CD4-positive, alpha-beta T cell treated with Interleukin-21 for 1 hour (primary cell): ENCODE measurements around the gene SCN5A.

ENCODE experiments used
- DNase-seq: peaks from one replicate; pipeline ENCODE4 v3.0.0-alpha.2; 2020

The SCN5A gene

DNA sequence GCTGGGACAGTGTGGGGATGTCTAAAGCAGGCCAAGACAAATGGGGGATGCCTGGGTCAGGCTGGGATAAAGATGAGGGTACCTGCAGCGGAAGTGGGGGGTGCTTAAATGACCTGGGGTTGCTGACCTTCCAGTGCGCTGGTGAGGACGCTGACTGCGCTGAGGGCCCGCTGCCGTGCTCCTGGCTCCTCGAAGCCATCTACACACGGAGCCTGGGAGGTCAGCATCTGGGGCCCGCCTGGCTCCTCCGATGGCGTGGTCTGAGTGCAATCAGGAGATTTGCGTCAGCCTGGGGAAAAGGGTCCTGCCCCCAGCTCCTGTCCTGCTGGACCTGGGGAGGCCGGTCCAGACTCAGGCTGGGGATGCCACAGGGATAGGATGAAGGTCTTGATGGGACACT is 50.7 kb downstream of the SCN5A start:
- DNase-seq, result no peak

DNA sequence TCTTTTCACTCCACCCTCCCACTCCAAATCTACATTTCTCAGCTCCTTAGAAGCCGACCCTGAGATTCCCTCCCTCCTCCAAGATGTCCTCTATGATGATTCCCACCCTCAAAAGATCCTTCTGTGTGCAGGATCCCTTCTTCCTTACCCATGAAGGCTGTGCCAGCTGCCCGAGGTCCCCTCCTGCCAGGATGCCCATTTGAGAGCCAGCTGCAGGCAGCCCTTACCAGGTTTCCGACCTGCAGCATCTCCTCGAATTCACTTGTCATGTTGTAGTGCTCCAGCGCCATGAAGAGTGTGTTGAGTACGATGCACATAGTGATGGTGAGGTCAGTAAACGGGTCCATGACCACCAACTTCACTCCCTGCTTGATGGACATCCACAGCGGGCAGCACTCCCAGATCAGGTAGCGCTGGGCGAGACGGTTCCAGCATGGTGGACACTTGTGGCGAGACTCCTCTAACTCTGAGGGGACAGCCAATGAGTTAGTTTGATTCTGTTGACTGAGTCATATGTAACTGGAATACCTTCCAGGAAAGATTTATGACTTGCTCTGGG is 51.9 kb downstream of the SCN5A start:
- DNase-seq, result no peak

DNA sequence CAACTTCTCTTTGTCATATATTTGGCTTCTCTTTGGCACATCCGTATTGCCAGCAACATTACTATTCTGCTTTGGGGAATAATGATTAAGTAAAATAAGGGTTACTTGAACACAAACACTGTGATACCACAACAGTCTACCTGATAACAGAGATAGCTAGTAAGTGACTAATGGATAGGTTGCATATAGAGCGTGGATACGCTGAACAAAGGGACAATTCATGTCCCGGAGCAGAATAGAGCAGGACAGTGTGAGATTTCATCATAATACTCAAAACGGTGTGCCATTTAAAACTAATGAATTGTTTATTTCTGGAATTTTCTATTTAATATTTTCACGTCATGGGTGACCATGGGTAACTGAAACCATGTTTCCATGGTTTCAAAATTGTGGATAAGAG is 54.1 kb downstream of the SCN5A start:
- no peak for DNase-seq

DNA sequence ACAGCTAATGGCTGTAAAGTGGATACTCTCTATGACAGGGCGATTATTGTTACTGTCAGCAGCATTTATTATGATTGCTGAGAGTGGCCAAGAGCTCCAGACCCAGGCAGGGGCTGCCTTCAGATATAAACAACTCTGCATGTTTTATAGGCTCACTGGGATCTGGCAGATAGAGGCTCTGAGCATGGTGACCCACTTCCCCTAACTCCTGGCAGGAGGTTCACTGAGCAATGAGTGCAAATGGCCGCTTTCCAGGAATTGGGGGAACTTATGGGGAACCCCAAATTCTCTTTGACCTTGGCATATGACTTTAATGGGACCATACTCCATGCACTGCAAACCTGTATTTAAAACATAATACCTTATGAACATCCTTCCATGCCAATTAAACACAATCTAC is 59.0 kb downstream of the SCN5A start:
- DNase-seq, result no peak

DNA sequence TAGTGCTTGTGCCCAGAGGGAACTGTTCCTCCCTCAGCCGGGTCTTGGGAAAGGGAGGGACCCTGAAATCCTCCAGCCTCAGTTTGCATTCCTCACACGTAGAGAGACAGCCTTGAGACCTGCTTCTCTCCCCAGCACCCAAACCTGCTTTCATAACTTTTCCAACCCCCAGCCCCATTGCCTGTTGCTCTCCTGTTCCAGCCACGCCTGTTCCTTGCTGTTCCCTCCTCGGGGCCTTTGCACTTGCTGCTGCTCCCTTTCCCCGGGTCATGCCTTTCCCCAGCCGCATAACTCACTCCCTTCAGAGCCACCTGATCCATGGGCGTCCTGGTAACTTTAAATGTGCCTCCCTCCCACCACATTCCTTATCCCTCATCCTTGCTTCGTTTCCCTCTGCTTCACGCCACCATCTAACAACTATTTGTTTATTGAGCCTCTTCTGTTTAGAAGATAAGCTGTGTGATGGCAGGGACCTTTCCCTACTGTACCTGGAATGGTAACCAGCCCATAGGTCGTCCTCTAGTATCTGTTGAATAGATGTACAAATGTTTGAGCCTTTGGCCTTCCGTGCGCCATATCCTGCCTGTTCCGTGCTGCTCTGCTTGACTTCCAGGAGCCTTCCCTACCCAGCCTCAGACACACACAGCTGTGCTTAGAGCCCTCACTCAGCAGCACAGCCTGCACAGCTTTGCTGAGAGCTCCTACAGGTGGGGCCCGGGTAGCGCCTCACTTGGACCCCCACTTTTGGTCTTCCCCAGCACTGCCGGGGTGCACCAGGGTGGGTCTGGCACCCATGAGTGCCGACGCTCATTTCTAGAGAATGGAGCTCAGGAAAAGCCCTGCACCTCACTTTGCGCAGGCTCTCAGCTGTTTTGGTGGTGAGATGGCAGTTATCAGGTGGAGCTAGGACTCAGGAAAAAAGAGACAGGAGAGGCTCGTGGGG is 60.2 kb downstream of the SCN5A start:
- no peak for DNase-seq

DNA sequence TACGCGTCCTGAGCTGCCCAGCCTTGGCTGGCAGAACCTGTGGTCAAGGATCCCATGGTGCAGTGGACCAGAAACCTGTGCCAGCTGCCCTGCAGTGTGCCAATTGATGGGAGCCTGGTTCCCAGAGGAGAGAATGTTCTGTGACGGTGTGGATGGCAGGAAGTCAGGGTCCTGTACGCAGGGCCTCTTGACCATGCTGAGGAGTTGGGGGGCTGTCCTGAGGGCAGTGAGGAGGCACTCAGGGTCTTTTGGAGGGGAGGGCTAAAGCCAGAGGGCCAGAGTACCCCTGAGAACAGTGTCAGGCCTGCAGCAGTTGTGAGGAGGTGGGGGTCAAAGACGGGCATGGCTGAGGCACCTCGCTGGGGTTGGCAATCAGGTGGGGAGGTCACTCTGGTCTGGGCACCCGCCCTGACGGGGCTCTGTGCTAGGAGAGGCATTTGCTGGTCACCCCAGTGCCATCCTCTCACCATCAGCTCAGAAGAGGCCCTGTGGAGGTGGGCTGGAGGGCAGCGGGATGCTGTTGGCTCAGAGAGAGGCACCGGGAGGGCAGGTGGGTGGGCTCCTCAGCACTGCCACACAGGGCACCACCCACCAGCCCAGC is 61.0 kb downstream of the SCN5A start:
- no peak for DNase-seq

DNA sequence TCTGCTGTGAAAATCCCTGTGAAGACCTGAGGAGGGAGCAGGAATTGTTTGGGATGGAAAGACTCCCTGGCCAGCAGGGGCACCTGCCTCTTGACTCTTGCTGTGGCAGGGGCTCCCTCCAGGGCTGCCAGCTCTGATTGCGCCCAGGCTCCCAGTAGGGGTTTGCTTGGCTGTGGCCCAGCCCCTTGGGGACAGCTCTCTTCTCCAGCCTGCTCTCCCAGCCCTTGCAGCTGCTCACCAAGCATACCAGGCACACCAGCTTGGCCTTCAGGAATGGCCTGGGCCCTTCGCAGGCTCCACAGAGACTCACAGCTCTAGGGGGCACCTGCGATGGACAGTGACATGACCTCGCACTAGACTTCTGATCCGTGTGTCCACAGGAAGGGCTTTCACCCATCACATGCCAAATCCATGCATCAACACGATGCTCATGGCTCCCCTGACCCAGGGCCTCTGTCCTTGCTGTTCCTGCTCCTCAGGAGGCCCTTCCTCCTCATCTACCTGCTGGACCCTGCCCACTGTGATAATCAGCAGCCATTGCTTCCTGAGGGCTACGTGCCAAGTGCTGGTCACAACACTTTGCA is 61.8 kb downstream of the SCN5A start:
- DNase-seq, result no peak

DNA sequence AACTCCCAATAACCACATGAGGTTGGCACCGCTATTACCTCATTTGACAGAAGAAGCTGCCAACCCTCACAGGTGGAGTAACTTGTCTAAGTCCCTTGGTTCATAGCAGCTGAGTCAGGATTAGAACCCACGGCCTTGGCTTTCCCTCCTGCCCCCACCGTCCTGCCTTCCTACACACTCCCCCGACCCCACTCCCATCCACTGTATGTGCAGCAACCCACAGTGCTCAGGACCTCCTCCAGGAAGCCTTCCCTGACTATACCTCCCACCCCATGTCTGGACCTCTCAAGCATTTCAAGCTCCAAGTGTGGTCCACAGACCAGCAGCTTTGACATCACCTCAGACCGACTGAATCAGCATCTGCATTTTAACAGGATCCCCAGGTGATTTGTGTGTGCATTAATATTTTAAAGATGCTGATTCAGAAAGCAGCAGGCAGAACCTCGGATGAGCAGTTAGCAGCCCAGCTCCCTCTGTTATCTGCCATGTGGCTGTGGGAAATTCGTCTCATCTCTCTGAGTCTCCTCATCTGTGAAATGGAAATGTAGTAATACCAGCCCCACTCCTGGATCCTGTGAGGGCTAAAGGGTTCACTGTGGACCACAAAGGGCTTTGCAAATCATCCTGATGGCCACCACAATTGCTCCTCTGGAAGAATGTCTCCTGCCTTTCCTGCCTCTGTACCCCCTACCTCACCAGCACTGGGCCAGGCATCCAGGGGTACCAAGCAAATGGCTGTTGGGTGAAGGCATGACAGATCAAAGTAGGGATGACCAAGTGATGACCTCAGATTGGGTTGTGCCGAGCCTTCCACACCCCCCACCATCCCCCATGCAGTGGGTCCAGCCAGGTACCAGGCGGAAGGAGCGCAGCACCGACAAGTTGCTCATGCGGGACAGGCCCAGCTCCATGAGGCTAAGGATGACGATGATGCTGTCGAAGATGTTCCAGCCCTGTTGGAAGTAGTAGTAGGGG is 62.7 kb downstream of the SCN5A start:
- DNase-seq, result no peak

DNA sequence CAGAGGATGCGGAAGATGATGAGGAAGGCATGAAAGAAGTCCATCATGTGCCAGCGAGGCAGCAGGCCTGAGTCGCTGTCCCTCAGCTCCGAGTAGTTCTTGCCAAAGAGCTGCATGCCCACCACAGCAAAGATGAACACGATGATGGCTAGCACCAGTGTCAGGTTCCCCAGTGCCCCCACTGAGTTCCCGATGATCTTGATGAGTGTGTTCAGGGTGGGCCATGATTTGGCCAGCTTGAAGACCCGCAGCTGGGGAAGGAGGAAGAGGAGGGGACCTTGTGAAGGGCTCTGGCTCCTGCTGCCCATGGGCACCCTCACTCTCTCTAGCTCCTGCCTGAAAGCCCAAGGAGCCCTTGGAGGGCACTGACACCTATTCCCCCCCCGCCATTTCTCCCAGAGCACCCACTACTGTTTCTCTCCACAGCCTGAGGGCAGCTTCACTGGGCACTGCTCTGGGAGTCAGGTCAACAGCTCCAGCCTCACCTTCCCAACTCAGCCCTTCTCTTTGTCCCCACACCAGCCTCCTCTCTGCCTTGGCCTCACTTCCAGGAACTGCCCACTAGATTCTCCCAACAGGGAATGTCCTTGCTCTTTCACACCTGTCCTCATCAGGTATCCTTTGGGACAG is 63.6 kb downstream of the SCN5A start:
- no peak for DNase-seq

DNA sequence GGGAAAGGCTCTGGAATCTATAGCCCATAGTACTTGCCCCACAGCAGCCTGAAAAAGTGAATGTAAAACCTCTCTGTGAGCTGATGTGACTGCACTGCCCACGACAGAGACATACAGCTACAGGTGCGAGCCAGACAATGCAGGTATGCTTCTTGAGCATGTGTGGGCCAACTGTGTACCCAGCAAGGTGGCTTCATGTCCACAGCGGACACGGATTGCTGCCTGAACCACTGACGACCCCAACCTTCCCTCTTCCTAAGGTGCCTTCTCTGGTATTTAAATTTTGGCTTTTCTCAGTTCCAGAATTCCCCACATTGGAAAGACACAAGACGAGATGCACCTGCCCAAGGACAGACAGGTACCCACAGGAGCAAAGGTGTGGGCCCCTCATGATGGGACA is 65.8 kb downstream of the SCN5A start:
- no peak for DNase-seq

DNA sequence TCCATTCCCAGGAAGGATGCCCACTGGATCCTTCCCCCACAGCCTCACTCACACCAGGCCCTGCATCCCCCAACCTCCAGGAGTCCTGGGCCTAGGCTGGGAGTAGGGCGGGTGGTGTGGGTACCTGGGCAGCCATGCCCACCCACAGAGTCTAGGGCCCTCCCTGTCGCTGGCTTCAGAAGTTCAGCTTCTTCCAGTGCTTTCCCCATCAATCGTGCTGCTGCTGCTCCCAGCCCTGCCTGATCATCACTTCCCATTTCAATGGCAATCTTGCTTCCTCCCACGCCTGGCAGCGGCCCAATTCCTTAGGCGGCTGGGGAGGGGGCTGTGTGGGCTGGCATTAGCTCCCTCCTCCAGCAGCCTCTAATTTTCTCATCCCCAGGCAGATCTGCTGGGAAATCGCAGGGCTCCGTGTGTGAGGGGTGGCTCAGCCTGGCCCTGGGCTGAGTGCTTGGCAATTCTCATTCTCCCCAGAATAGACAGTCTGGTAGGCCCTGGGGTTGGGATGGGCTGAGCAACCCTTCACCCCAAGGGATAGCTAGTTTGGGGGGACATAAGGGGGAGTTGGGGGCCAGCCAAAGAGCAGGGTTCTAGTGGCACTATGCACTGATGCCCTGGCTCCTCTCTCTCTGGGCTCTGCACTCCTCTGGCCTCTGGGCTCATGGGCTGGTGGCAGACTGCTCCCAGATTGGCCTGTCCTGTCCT is 66.4 kb downstream of the SCN5A start:
- no peak for DNase-seq

DNA sequence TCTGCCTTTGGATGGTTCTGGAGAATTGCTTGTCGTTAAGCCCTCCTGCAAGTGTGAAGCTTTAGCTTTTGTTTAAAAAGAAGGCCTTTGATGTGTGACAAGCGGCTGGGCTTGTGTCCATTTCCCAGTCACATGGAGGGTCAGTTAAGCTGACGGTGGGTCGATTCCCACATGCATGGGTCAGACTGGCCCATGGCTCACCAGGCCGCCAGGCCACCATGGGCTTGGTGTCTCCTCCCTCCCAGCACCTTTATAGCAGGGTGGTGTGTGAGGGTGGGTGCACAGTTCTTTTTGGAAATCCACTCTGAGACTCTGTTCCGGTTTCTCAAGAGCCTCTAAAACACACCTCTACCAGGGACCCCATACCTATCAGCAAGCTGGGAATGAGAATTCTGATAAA is 67.2 kb downstream of the SCN5A start:
- no peak for DNase-seq

DNA sequence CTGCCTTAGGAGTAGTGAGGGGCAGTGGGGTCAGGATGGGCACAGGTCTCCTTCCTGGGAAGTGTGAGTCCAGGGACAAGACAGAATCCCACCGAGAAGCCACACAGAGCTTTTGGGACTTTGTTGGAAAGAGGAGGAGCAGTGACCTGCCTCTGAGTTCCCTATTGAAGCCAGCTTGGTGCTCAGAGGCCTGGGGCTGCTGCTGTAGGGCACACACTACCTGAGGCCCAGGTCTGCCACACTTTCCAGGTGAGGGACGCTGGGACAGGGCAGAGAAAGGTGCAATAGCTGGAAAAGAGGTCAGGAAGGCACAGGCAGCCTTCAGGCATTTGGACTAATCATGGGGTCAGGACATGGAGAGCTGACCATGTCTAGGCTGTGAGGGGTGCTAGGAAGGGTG is 67.7 kb downstream of the SCN5A start:
- DNase-seq, result no peak

DNA sequence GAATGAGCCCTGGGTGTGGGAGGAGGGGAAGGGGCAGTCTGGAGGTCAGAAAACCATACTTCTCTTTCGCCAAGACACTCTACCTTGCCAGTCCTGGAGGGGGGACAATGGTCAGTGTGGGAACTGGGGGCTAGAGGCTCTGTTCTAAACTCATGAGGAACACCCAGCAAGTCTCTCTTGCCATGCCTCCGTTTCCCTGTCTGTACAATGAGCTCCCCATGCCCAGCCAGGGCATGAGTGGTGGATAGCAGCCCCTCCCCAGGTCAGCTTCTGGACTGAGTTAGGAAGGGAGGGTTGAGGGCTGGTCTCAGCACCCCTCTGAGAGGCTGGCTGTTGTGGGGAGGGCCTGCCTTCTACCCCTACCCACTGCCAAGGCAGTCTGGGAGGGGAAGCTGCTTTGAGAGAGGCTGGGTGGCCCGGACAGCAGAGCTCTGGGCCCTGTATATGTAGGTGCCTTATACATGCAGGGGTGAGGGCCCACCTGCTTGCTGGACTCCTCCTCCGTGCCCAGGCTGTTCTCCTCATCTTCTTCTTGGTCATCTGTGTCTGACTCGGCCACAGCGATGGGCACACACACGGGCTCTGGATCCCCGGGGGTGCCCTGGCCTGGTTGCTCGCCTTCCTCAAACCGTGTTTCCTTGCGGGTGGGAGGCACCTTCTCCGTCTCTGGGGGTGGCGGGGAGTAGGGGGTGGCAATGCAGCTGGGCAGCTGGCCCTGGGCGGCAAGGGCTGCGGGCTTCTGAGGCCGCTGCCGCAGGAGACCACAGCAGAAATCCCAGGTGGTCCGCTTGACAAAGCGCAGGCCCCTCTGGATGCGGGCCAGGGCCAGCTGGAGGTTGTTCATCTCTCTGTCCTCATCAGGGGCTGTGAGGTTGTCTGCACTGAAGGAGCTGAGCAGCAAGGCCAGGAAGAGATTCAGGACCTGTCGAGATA is 68.8 kb downstream of the SCN5A start:
- DNase-seq, result no peak

DNA sequence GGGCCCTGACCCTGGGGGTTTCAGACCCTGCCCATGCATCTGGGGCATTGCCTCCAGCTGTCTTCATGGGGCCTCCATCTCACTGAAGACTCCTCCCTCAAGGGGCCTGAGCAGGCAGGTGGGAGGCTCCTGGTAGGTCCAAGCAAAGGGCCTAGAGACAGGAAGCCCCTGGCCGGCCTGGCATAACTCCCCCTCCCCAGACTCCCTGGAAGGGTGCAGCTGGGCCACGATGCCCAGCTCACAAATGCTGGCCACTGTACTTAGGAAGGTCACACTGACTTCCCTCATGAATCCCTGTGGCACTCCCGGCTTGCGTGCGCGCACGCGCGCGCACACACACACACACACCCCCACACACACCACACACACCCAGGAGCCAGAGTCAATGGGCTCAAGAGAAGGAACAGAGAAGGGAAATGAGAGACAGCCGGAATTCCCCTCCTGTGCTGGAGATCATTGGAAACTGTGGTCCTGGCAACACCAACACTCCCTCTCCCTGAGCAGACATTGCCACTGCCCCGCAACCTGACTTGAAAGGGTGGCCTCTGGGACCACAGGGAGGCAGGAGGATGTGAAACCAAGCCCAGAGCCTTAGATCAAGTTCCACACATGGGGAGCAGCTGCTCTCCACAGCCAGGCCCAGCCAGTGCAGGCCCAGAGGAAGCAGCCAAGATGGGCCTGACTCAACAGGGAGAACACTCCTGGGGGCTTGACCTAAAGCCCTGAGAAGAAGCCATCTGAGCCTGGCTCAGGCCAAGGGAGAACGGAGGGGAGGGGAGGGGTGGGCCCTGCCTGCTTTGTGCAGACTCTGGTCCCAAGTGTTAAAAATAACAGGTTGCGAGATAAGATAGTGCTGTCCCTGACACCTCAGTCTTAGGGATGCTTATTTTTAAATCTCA is 69.7 kb downstream of the SCN5A start:
- peak; percentile 4 for DNase-seq

DNA sequence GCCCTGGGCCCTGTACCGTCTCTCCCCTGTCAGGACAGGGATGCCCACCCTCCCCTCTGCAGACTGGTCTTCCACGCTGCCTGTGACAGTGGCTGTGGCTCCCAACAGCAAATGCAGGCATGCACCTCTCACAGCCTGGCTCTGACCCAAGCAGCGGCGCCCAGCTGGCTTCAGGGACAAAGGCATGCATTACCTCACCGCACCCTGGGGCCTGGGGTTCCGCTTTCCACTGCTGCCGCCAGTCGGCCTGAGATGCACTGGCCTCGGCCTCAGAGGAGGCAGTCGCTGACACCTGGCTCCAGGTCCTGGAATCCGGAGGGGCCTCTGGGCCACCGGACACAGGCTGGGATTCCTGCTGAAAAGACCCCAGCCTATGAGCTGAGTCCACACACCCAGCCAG is 70.3 kb downstream of the SCN5A start:
- no peak for DNase-seq

DNA sequence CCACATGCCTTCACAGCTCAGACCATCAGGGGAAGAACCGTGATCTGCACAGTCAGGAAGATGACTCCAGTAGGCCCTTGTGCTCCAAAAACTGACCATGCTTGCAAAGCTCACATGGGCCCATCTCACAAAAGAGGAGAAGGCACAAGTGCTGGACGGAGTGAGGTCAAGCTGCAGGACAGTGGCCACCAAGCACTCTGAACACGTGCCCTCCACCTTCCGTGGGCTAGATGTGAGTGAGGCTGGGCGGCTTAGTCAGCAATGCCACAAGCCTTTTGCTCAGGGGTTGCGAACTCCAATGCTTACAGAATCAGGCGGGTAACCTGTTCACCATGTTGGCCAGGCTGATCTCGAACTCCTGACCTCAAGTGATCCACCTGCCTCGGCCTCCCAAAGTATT is 70.9 kb downstream of the SCN5A start:
- no peak for DNase-seq

DNA sequence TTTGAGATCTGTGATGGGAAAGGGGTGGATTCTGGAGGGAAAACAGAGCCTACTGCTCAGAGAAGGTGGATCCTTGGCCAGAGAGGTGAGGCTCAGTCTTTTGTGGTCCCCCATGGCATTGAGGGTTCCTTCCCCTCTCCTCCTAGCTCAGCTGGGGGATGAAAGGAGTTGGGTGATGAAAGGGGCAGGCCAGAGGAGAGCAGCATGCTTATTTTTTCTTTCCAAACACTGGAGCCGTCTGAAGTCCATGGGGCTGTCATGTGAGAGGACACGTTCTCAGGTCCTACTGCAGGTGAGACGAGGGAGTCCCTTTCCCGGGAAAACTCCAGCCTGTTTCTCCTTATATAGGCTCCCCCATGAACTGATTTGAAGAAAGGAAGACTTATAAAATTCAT is 71.4 kb downstream of the SCN5A start:
- DNase-seq, result no peak

DNA sequence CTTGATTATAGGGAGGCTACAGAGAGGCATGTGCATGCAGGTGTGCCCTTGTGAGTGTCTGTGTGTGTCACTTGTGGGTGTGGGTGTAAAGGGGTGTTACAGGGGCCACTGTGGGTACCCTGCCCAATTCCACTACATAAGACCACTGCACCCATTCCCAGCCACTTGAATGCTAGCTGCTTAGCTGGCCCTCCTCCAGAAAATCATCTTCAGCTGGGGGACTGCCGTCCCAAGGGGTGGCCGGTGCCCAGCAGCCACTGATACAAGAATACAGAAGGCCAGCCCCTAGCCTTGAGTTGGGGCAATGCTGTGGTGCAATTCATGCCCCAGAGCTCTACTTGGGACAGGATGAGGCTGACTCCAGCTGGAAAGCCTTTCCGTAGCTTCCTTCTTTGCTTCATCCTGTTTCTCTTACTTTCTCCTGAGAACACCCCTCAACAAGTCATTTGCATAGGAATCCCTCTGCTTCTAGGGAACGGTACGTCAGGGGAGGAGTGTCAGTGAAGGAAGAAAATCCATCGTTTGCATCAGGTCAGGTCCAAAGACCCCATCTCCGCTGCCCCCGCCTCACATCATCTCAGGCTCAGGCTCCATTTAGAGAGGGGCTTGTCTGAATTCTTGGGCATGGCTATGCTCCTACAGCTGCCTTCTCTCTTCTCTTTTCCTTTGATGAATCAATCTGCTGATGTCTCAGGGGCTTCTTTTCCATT is 72.0 kb downstream of the SCN5A start:
- no peak for DNase-seq
